ENCODE data around the gene EFNA5.

GRCh38 chr5:107653685-107654084 is 17.1 kb downstream of the EFNA5 start:
- TF ChIP-seq EZH2phosphoT487 (IDR thresholded peaks at IDR 0.05; ENCODE audit: insufficient read depth, low read depth) (no peak), EZH2 (IDR thresholded peaks at IDR 0.05; ENCODE audit: insufficient read depth, poor library complexity, severe bottlenecking) (no peak)
